Left forelimb (tissue), 1 donor: ENCODE data around the gene ATXN1.
"Not testable (repeated sequence)": the region's sequence is repeated elsewhere in the genome, so short reads cannot be mapped to it uniquely, and the experiment has no call there.

Experiments used
- DNase-seq: peaks from one replicate; pipeline ENCODE4 v3.0.0-alpha.2; 2018; ENCODE audit warnings: low spot score

The ATXN1 gene

DNA sequence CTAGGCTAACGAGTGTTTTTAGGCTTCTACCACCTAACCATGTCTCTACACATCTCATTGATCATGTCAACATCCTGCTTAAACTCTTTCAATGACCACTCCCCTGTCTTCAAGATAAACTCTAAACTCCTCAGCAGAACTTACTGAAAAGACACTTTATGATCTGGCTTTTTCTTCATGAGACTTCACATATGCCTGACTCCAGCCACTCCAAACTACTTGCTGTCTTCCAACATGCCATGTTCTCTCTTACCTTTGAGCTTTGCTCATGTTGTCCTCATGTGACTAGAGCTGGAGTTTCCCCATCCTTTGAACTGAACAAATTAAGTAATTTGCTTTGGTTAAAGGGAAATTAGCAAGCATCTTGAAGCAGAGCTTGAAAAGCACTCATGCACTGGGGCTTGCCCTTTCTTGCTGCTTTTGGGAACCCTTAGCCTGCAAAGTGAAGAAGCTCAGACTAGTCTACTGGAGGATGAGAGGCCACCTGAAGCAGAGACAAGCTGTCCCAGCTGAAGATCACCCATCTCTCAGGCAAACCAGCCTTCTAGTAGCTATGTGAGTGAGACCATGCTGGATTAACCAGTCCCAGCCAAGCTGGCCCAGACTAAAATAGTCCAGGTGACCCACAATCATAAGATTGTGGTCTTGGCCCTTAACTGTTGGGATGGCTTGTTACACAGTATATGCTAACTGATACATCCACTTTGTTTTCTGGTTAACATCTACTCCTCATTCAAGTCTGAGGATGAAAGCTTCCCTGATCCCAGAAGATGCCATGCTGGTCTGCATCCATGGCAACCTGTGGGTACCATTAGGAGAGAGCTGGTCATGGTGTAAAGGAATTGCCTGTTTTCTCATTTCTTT is 287.1 kb downstream of the ATXN1 start:
- no peak for DNase-seq

GRCh38 chr6:16473184-16473907 is 287.9 kb downstream of the ATXN1 start:
- DNase-seq, result no peak

DNA sequence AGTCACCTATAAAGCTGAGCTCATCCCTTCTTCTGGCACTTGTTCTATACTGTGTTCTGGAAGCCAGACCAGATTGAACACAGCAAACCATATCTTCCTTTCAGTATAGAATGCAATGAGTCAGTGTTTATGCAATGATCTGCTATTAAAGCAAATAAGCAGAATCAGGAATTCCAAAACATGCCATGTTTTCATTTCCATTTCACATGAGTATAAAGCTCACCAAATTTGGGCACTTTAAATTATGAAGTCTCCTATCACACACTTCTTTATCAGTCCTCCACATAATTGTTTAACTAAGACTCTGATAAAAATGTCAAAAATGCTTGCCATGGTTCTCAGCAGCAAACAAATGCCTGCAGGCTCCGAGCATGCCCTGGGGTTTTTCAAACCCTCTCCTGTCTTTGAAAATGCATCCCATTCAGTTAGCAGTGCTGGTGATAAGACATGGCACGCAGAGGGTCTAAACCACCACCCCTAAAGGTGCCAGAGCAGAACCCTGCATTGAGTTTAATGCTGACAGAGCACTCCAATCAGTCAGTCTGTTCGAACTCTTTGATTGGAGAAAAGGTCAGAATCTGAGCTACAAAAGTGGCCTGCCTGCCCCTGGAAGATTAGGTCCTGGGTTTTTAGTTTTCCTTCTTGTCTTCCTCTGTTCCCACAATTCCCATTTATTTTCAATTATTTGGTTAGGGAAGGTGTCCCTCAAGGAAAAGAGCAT is 288.8 kb downstream of the ATXN1 start:
- DNase-seq, result no peak

DNA sequence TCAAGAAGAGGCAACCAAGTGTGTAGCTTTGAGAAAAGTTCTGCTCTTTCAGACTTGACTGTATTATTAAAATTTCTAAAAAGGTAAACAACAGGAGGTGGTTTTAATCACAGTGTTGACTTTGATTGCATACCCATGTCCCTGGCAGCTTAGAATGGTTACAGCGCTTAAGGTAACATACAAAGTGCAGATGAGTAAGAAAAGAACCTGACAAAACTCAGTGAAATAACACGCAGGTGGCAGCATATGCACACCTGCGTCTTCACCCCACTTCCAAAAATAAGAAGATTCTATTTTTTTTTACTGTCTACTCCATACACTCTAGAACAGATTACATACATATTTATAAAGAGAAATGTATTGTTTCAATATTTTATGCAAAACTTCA is 289.4 kb downstream of the ATXN1 start:
- DNase-seq, result no peak

GRCh38 chr6:16471222-16471909 is 289.9 kb downstream of the ATXN1 start:
- DNase-seq, result no peak

DNA sequence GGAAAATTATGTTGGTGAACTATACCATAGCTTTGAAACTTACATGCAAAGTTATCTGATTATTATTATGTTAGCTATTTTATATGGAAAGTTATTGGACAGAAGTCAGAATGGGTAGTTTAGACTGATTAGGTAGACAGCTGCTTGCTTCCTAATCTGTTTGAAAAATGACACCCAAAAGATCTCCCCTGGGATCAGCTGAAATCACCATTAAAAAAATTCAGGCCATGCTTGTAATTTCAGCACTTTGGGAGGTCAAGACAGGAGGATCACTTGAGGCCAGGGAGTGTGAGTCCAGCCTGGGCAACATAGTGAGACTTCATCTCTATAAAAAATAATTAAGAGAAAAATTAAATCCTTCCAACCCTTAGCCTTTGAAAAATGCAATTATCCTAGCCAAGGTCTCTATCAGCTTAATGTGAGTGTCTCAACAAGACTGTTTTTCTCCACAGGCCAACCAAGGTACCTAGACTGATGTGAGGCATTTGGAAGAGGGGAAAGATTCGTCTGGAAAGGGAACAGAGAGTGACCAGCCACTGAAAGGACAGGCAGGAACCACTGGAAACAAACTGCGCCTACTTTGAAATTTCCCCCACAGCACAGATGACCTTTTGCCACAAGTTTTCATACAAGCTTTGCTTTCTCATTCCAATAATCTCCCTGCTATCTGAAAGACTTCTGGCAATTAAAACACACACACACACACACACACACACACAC is 290.6 kb downstream of the ATXN1 start:
- no peak for DNase-seq

GRCh38 chr6:16468991-16469615 is 292.2 kb downstream of the ATXN1 start:
- no peak for DNase-seq

GRCh38 chr6:16466800-16467553 is 294.3 kb downstream of the ATXN1 start:
- no peak for DNase-seq

GRCh38 chr6:16464045-16464444 is 297.2 kb downstream of the ATXN1 start:
- DNase-seq, result no peak

GRCh38 chr6:16463246-16463645 is 298.0 kb downstream of the ATXN1 start:
- DNase-seq, result not testable (repeated sequence)

GRCh38 chr6:16461491-16461890 is 299.8 kb downstream of the ATXN1 start:
- DNase-seq, result no peak

DNA sequence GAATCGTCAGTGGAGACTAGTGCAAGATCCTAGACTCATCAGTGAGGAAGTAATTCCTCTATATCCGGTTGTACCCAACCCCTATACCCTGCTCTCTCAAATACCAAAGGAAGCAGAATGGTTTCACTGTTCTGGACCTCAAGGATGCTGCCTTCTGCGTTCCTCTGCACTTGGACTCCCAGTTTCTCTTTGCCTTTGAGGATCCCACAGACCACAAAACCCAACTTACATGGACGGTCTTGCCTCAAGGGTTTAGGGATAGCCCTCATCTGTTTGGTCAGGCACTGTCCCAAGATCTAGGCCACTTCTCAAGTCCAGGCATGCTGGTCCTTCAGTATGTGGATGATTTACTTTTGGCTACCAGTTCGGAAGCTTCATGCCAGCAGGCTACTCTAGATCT is 301.8 kb downstream of the ATXN1 start:
- not testable (repeated sequence) for DNase-seq

GRCh38 chr6:16452348-16452747 is 308.9 kb downstream of the ATXN1 start:
- no peak for DNase-seq

- DNase-seq, result no peak
Measured at GRCh38 chr6:16450821-16451220, 310.4 kb downstream of the ATXN1 start.

DNA sequence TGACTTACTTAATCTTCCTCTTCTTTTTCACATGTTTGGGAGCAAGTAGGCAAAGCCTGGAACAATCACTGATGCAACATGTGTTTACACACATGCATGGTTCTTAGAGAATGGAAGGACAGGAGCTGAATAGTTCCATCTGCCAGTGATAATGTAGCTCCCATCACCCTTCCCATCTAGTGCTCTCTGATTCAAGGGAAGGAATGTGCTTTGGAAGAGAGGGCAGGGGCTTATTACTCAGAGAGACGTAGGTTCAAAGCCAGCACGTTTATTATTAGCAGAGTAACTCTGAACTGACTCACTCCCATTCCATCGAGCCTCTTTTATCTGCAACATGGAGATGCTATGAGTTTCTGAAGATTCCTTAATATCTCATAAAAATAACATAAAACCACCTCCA is 311.0 kb downstream of the ATXN1 start:
- DNase-seq, result no peak

DNA sequence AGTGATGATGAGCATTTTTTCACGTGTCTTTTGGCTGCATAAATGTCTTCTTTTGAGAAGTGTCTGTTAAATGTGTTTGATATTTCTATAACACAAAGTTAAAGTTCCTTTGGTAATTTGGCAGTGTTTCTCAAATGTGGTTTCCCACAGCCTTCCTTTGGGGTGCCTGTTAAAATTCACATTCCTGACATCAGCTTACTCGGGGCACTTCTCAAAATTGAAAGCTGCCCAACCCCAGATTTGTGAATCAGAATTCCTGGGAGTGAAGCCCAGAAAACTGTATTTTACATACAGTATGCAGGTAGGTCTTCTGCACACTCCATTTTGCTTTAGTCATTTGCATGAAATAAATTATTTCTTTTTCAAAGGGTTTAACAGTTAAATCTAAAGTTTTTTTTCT is 315.0 kb downstream of the ATXN1 start:
- DNase-seq, result no peak

- DNase-seq, result no peak
Measured at GRCh38 chr6:16442031-16442430, 319.2 kb downstream of the ATXN1 start.

DNA sequence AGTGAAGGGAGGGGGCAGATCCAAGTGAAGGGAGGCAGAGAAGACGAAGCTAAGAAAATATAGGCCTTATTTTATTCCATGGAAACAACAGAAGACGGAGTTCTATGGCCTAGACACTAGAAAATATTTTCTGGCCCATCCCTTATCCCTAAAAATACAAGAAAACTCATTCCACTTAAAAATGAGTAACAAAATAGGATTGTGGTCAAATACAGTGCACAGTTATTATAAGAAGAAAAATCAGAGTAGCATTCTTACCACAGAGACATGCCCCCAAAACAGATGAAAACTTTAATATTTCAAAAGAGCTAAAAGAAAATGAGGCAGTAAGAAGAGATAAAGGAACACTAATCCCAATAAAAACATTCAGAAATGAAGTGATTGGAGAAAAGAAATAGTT is 320.0 kb downstream of the ATXN1 start:
- DNase-seq, result no peak

GRCh38 chr6:16440636-16441212 is 320.5 kb downstream of the ATXN1 start:
- DNase-seq, result no peak
